Liver (tissue), 9 donors: ENCODE measurements around the gene SLC35E3. TPM values are rescaled to one million over a fixed set of nuclear protein-coding genes. Genes with fewer than 3 reads are reported as not detected.

ENCODE experiments used
- DNase-seq: peaks from one replicate; pipeline ENCODE4 v3.0.0-alpha.2; 2017; ENCODE audit warnings: low spot score
- H3K27ac ChIP-seq, 2 donors: one replicate each; pipeline ENCODE4 v1.7.0; 2013; ENCODE audit warnings: inconsistent platforms in 2 of 2, low read length in 2 of 2, control low read depth in 1 of 2, low read depth in 1 of 2, mild to moderate bottlenecking in 1 of 2
- H3K27me3 ChIP-seq, 4 donors: one replicate each; pipeline versions ENCODE4 v1.6.1 to v1.7.0; 2013; ENCODE audit warnings: low read length in 3 of 4, inconsistent platforms in 1 of 4, mild to moderate bottlenecking in 1 of 4, moderate library complexity in 1 of 4; ENCODE audit not compliant: control insufficient read depth in 4 of 4, insufficient read depth in 4 of 4
- H3K36me3 ChIP-seq, 4 donors: one replicate each; pipeline versions ENCODE4 v1.6.1 to v1.7.0; 2013; ENCODE audit warnings: low read length in 3 of 4, mild to moderate bottlenecking in 3 of 4, low read depth in 1 of 4, moderate library complexity in 1 of 4; ENCODE audit not compliant: control insufficient read depth in 4 of 4, insufficient read depth in 3 of 4
- H3K4me1 ChIP-seq, 4 donors: one replicate each; pipeline versions ENCODE4 v1.6.1 to v1.7.0; 2013; ENCODE audit warnings: low read length in 3 of 4, mild to moderate bottlenecking in 3 of 4, moderate library complexity in 1 of 4; ENCODE audit not compliant: control insufficient read depth in 4 of 4, insufficient read depth in 4 of 4
- H3K4me3 ChIP-seq, 3 donors: one replicate each; pipeline versions ENCODE4 v1.6.1 to v1.7.0; 2013; ENCODE audit warnings: low read length in 3 of 3, control low read depth in 1 of 3, low read depth in 1 of 3, mild to moderate bottlenecking in 1 of 3
- H3K9ac ChIP-seq, 2 donors: one replicate each; pipeline ENCODE4 v1.7.0; 2013; ENCODE audit warnings: low read length in 2 of 2, mild to moderate bottlenecking in 2 of 2, moderate library complexity in 2 of 2, control low read depth in 1 of 2, low read depth in 1 of 2
- H3K9me3 ChIP-seq, 4 donors: one replicate each; pipeline versions ENCODE4 v1.6.1 to v1.7.0; 2013; ENCODE audit warnings: low read length in 3 of 4; ENCODE audit not compliant: control insufficient read depth in 4 of 4
- FOXA2 ChIP-seq: IDR thresholded peaks from 2 replicates; pipeline ENCODE4 v1.6.1; 2016; ENCODE audit warnings: antibody characterized with exemption
- GABPA ChIP-seq, 2 donors: IDR thresholded peaks in 1 of 2; conservative IDR thresholded peaks in 1 of 2; 2 replicates each; pipeline ENCODE4 v1.6.1; 2016; ENCODE audit warnings: antibody characterized with exemption in 2 of 2, mild to moderate bottlenecking in 1 of 2, moderate library complexity in 1 of 2
- HNF4A ChIP-seq, 2 donors: conservative IDR thresholded peaks; 2 replicates each; pipeline ENCODE4 v1.6.1; 2016; ENCODE audit warnings: antibody characterized with exemption in 2 of 2, mild to moderate bottlenecking in 2 of 2
- HNF4G ChIP-seq: IDR thresholded peaks from 2 replicates; pipeline ENCODE4 v1.6.1; 2016; ENCODE audit warnings: antibody characterized with exemption
- JUND ChIP-seq, 2 donors: IDR thresholded peaks; 2 replicates each; pipeline ENCODE4 v1.6.1; 2016; ENCODE audit warnings: antibody characterized with exemption in 2 of 2
- NR2F2 ChIP-seq: IDR thresholded peaks from 2 replicates; pipeline ENCODE4 v1.6.1; 2016; ENCODE audit warnings: antibody characterized with exemption
- RAD21 ChIP-seq, 2 donors: IDR thresholded peaks; 2 replicates each; pipeline ENCODE4 v1.6.1; 2016; ENCODE audit warnings: antibody characterized with exemption in 2 of 2, mild to moderate bottlenecking in 2 of 2
- RXRA ChIP-seq, 2 donors: IDR thresholded peaks; 2 replicates each; pipeline ENCODE4 v1.6.1; 2017 to 2018; ENCODE audit warnings: antibody characterized with exemption in 2 of 2, mild to moderate bottlenecking in 1 of 2
- SP1 ChIP-seq: IDR thresholded peaks from 2 replicates; pipeline ENCODE4 v1.6.1; 2018; ENCODE audit warnings: antibody characterized with exemption, mild to moderate bottlenecking
- YY1 ChIP-seq: IDR thresholded peaks from 2 replicates; pipeline ENCODE4 v1.6.1; 2016; ENCODE audit warnings: antibody characterized with exemption, mild to moderate bottlenecking
- WGBS: extraction: QIAGEN DNeasy Blood & Tissue Kit; methylation state at CpG from one replicate; pipeline ENCODE4 v1.1.7; 2013; 5-methylcytosine and 5-hydroxymethylcytosine counted together
- polyA plus RNA-seq, 2 donors: library from polyadenylated mRNA; stranded (reverse) in 1 of 2; unstranded in 1 of 2; fragments of 200-250 nt in 1 of 2; fragments of >200 nt in 1 of 2; fragmentation: Nextera tagmentation in 1 of 2; extraction: Ambion mirVana in 1 of 2; gene quantifications; one replicate each; pipeline versions ENCODE4 v1.2.1 to v1.2.3, GENCODE V29; 2013 to 2015
- total RNA-seq, 2 donors: library from RNA; depleted of rRNA; stranded (reverse); fragments of >200 nt; gene quantifications; one replicate each; pipeline ENCODE4 v1.2.3, GENCODE V29; 2014
- TF ChIP-seq, protein P1 (sequence below): IDR thresholded peaks from 2 replicates; pipeline ENCODE4 v1.6.1; 2016; ENCODE audit warnings: antibody characterized with exemption
- TF ChIP-seq, protein P2 (sequence below): IDR thresholded peaks from 2 replicates; pipeline ENCODE4 v1.6.1; 2016; ENCODE audit warnings: antibody characterized with exemption, mild to moderate bottlenecking
- TF ChIP-seq, protein P3 (sequence below): IDR thresholded peaks from 2 replicates; pipeline ENCODE4 v1.6.1; 2016; ENCODE audit warnings: antibody characterized with exemption
- TF ChIP-seq, protein P4 (sequence below): fragments of 150-350 bp; IDR thresholded peaks from 2 replicates; pipeline ENCODE4 v1.5.1; 2017; ENCODE audit warnings: improper control_type of control experiment, low read depth, low read length; ENCODE audit not compliant: missing input control
- donor health status: healthy.
- donor health status: healthy.
- donor health status: healthy.
- donor health status: healthy.
- donor health status: healthy.

Gene SLC35E3
- total and polyA plus RNA-seq, 4 donors = 2.1 to 6.0 (median 4.6) TPM

DNA sequence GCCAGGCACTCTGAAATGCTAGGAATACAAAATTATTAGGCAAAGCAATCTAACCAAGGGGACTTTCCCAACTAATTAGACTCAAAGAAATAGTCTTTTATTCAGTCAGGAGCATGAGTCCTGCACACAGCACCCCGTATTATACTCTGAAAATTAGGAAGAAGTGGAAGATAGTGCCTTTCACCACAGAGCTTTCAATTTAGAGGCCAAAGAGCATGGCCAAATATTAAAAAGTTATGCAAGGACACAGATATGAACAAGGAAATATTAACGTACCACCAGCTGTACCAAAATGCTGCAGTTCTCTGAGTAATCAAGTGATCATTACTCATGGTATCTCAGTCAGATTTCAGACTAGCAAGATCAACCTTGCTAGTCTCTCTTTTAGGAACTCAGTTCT lies 39.4 kb downstream of the SLC35E3 start:
- Histone ChIP-seq H3K27ac (peak overlapping the region; percentile 4 to 46), H3K9me3 (no peaks in the 10 kb centered on the region), H3K27me3 (no peaks in the 10 kb centered on the region), H3K9ac (no peak overlapping the region), H3K36me3 (no peaks in the 10 kb centered on the region), H3K4me1 (peaks cover 3 to 31% (median 23%) of the 10 kb centered on the region in 4 donors), H3K4me3 (no peak overlapping the region)
- no peak for TF ChIP-seq JUND (IDR thresholded peaks at IDR 0.05)
- TF ChIP-seq FOXA2 = no peak
- TF ChIP-seq HNF4G = no peak
- TF ChIP-seq, protein P1, sequence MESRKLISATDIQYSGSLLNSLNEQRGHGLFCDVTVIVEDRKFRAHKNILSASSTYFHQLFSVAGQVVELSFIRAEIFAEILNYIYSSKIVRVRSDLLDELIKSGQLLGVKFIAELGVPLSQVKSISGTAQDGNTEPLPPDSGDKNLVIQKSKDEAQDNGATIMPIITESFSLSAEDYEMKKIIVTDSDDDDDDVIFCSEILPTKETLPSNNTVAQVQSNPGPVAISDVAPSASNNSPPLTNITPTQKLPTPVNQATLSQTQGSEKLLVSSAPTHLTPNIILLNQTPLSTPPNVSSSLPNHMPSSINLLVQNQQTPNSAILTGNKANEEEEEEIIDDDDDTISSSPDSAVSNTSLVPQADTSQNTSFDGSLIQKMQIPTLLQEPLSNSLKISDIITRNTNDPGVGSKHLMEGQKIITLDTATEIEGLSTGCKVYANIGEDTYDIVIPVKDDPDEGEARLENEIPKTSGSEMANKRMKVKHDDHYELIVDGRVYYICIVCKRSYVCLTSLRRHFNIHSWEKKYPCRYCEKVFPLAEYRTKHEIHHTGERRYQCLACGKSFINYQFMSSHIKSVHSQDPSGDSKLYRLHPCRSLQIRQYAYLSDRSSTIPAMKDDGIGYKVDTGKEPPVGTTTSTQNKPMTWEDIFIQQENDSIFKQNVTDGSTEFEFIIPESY = no peak
- no peak for TF ChIP-seq HNF4A (conservative IDR thresholded peaks at IDR 0.05)
- TF ChIP-seq, protein P2, sequence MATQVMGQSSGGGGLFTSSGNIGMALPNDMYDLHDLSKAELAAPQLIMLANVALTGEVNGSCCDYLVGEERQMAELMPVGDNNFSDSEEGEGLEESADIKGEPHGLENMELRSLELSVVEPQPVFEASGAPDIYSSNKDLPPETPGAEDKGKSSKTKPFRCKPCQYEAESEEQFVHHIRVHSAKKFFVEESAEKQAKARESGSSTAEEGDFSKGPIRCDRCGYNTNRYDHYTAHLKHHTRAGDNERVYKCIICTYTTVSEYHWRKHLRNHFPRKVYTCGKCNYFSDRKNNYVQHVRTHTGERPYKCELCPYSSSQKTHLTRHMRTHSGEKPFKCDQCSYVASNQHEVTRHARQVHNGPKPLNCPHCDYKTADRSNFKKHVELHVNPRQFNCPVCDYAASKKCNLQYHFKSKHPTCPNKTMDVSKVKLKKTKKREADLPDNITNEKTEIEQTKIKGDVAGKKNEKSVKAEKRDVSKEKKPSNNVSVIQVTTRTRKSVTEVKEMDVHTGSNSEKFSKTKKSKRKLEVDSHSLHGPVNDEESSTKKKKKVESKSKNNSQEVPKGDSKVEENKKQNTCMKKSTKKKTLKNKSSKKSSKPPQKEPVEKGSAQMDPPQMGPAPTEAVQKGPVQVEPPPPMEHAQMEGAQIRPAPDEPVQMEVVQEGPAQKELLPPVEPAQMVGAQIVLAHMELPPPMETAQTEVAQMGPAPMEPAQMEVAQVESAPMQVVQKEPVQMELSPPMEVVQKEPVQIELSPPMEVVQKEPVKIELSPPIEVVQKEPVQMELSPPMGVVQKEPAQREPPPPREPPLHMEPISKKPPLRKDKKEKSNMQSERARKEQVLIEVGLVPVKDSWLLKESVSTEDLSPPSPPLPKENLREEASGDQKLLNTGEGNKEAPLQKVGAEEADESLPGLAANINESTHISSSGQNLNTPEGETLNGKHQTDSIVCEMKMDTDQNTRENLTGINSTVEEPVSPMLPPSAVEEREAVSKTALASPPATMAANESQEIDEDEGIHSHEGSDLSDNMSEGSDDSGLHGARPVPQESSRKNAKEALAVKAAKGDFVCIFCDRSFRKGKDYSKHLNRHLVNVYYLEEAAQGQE = no peak
- no peak for TF ChIP-seq RXRA (IDR thresholded peaks at IDR 0.05)
- TF ChIP-seq NR2F2 = no peak
- TF ChIP-seq YY1 = no peak
- no peak for TF ChIP-seq SP1
- WGBS = 54% methylated on average over 2 of the region's 2 CpGs
- no peak for DNase-seq

DNA sequence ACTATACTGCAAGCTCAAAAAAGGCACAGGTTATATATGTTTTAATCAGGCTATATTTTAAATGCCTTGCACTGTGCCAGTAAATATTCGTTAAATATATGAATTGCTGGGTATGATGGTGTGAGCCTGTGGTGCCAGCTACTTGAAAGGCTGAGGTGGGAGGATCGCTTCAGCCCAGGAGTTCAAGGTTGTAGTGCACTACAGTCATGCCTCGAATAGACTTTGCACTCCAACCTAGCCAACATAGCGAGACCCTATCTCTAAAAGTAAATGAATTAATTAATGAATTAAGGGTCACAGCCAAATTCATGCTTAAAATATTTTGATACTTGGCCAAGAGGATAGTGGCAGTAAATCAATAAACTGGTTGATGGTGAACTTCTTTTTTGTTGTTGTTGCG lies 39.8 kb downstream of the SLC35E3 start:
- peak overlapping the region; percentile 4 to 46 for H3K27ac ChIP-seq
- no peaks in the 10 kb centered on the region for H3K9me3 ChIP-seq
- TF ChIP-seq NR2F2 = no peak
- TF ChIP-seq HNF4A (conservative IDR thresholded peaks at IDR 0.05) = peak; percentile 58 to 74
- TF ChIP-seq GABPA (IDR thresholded peaks at IDR 0.05 in 1 of 2, conservative IDR thresholded peaks at IDR 0.05 in 1 of 2) = no peak
- TF ChIP-seq RXRA (IDR thresholded peaks at IDR 0.05) = peak in 1 of 2 donors; percentile 22
- peak; percentile 54 for TF ChIP-seq HNF4G
- TF ChIP-seq JUND (IDR thresholded peaks at IDR 0.05) = peak in 1 of 2 donors; percentile 10
- peaks cover 3 to 31% (median 23%) of the 10 kb centered on the region in 4 donors for H3K4me1 ChIP-seq
- H3K4me3 ChIP-seq = no peak overlapping the region
- H3K27me3 ChIP-seq = no peaks in the 10 kb centered on the region
- no peaks in the 10 kb centered on the region for H3K36me3 ChIP-seq
- no peak for DNase-seq
- 42% methylated on average over 5 of the region's 5 CpGs for WGBS
- no peak overlapping the region for H3K9ac ChIP-seq

DNA sequence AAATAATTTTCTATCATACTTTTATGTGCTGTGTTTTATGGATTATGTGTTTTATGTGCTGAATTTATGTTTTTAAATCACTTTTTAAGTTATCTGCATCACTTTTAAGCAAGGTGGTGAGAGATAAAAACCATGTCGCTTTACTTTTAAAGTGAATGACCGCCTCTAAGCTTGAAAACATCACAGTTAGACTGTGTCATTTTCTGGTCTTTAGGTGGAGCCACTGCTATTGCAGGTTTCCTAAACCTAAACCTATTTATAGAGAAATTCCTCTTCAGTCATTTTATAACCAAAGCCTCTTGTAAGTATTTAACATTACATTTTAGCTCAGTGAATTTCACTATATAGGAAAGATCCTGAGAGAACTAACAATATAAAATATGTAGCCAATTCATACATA lies 41.0 kb downstream of the SLC35E3 start:
- no peak overlapping the region for H3K4me3 ChIP-seq
- peak overlapping the region in 1 of 2 donors; percentile 69 for H3K9ac ChIP-seq
- peaks cover 3 to 31% (median 23%) of the 10 kb centered on the region in 4 donors for H3K4me1 ChIP-seq
- H3K27me3 ChIP-seq = no peaks in the 10 kb centered on the region
- H3K27ac ChIP-seq = peak overlapping the region; percentile 63 to 78
- H3K9me3 ChIP-seq = no peaks in the 10 kb centered on the region
- 66% methylated on average over 2 of the region's 2 CpGs for WGBS
- no peaks in the 10 kb centered on the region for H3K36me3 ChIP-seq
- no peak for DNase-seq
- TF ChIP-seq, protein P3, sequence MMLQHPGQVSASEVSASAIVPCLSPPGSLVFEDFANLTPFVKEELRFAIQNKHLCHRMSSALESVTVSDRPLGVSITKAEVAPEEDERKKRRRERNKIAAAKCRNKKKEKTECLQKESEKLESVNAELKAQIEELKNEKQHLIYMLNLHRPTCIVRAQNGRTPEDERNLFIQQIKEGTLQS = no peak
- TF ChIP-seq, protein P4, sequence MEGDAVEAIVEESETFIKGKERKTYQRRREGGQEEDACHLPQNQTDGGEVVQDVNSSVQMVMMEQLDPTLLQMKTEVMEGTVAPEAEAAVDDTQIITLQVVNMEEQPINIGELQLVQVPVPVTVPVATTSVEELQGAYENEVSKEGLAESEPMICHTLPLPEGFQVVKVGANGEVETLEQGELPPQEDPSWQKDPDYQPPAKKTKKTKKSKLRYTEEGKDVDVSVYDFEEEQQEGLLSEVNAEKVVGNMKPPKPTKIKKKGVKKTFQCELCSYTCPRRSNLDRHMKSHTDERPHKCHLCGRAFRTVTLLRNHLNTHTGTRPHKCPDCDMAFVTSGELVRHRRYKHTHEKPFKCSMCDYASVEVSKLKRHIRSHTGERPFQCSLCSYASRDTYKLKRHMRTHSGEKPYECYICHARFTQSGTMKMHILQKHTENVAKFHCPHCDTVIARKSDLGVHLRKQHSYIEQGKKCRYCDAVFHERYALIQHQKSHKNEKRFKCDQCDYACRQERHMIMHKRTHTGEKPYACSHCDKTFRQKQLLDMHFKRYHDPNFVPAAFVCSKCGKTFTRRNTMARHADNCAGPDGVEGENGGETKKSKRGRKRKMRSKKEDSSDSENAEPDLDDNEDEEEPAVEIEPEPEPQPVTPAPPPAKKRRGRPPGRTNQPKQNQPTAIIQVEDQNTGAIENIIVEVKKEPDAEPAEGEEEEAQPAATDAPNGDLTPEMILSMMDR = peak; percentile 2
- TF ChIP-seq RAD21 (IDR thresholded peaks at IDR 0.05) = peak in 1 of 2 donors; percentile 10
- TF ChIP-seq HNF4A (conservative IDR thresholded peaks at IDR 0.05) = no peak
- no peak for TF ChIP-seq JUND (IDR thresholded peaks at IDR 0.05)
- TF ChIP-seq HNF4G = no peak
- no peak for TF ChIP-seq YY1
- TF ChIP-seq, protein P1 = no peak
- no peak for TF ChIP-seq FOXA2
- TF ChIP-seq RXRA (IDR thresholded peaks at IDR 0.05) = no peak
- TF ChIP-seq SP1 = no peak
